Caco-2 (cell line): ENCODE data around the gene SRSF7. TPM values are rescaled to one million over a fixed set of nuclear protein-coding genes. Genes with fewer than 3 reads are reported as not detected.
"Not testable (repeated sequence)": the region's sequence is repeated elsewhere in the genome, so short reads cannot be mapped to it uniquely, and the experiment has no call there.

Source experiments
- BruUV-seq: library from RNA; stranded (reverse); fragments of 400-500 nt; replicated peaks from 2 replicates; lab custom pipeline; 2021; lab: Mats Ljungman, UMichigan
- CTCF ChIA-PET: fragments of 300-600 bp; sonication (Branson Sonifier 250); formaldehyde crosslinking; loops from one replicate; lab custom pipeline; 2022; ENCODE audit warnings: antibody characterized with exemption; lab: Charles Lee
- POLR2A ChIA-PET: fragments of 300-600 bp; sonication (Branson Sonifier 250); formaldehyde crosslinking; loops from one replicate; lab custom pipeline; 2022; ENCODE audit warnings: antibody characterized with exemption; lab: Charles Lee
- DNase-seq, 2 experiments: peaks; one replicate each; pipeline versions ENCODE4 v3.0.0 to v3.0.0-alpha.2; 2020 to 2022
- H3K27me3 ChIP-seq: replicated peaks from 2 replicates; pipeline ENCODE4 v1.6.0; 2011; ENCODE audit warnings: low read length; ENCODE audit not compliant: control insufficient read depth, insufficient read depth
- H3K36me3 ChIP-seq: 2 replicates; pipeline ENCODE4 v1.5.1; 2011; ENCODE audit warnings: low read length; ENCODE audit not compliant: control insufficient read depth, insufficient read depth
- H3K4me1 ChIP-seq: fragments of 250-450 bp; sonication (Bioruptor Pico); 2 replicates; pipeline ENCODE4 v1.5.1; 2020; ENCODE audit warnings: mild to moderate bottlenecking
- H3K4me3 ChIP-seq: 2 replicates; pipeline ENCODE4 v1.5.1; 2011; ENCODE audit warnings: low read depth, mild to moderate bottlenecking, control low read depth, low read length
- H3K9me3 ChIP-seq: fragments of 250-450 bp; sonication (Bioruptor Pico); 2 replicates; pipeline ENCODE4 v1.5.1; 2020; ENCODE audit warnings: mild to moderate bottlenecking, moderate library complexity
- H3K27ac Mint-ChIP-seq: one replicate; pipeline ENCODE4 v1.8.0; 2022; ENCODE audit warnings: mixed read lengths; ENCODE audit not compliant: unreplicated experiment
- H3K27me3 Mint-ChIP-seq: one replicate; pipeline ENCODE4 v1.8.0; 2022; ENCODE audit warnings: mixed read lengths; ENCODE audit not compliant: insufficient read depth, unreplicated experiment
- H3K36me3 Mint-ChIP-seq: one replicate; pipeline ENCODE4 v1.8.0; 2022; ENCODE audit warnings: mild to moderate bottlenecking, mixed read lengths; ENCODE audit not compliant: insufficient read depth, unreplicated experiment
- H3K4me1 Mint-ChIP-seq: one replicate; pipeline ENCODE4 v1.8.0; 2022; ENCODE audit warnings: low read depth, mixed read lengths; ENCODE audit not compliant: unreplicated experiment
- H3K4me3 Mint-ChIP-seq: one replicate; pipeline ENCODE4 v1.8.0; 2022; ENCODE audit warnings: mild to moderate bottlenecking, moderate library complexity, mixed read lengths; ENCODE audit not compliant: unreplicated experiment
- H3K9me3 Mint-ChIP-seq: one replicate; pipeline ENCODE4 v1.8.0; 2022; ENCODE audit warnings: mixed read lengths; ENCODE audit not compliant: unreplicated experiment
- intact Hi-C: fragments of 100-400 bp; cut with micrococcal nuclease; formaldehyde crosslinking; loops from one replicate; pipeline ENCODE4 v1.10.0; 2022; ENCODE audit not compliant: unreplicated experiment
- total RNA-seq: library from RNA; stranded (reverse); gene quantifications from 2 replicates; pipeline ENCODE4 v1.2.3, GENCODE V29; 2022
- TF ChIP-seq, protein P1 (sequence below), 2 experiments: fragments of 200-600 bp in 1 of 2; IDR thresholded peaks; 1 replicate in 1 of 2; 2 replicates in 1 of 2; pipeline versions ENCODE4 v1.5.1 to v1.8.0; 2011 to 2022; ENCODE audit warnings: antibody characterized with exemption in 1 of 2, control low read depth in 1 of 2, inconsistent platforms in 1 of 2, low read depth in 1 of 2, low read length in 1 of 2, mild to moderate bottlenecking in 1 of 2, moderate library complexity in 1 of 2; ENCODE audit not compliant: insufficient read depth in 1 of 2, severe bottlenecking in 1 of 2, unreplicated experiment in 1 of 2

The SRSF7 gene
- total RNA-seq, 1 experiment from 2014 or later, result 233 TPM

DNA sequence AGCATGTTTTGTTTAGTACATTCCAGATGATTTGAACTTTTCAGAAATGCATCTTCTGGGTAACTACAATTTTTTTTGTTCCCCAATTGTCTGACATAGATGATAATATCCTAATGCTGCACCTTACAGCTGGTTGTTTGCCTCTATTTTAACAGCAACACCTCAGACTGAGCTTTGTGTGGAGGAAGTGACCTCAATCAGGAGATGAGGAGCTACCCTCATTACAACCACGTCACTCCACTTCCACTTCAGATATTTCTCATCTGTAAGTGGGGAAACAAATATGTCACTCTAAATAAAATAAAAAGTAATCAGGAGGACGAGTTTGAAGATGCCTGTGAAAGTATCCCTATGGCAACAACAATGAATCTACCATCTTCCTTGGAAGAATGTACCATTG is 12.1 kb upstream of the SRSF7 start:
- peaks cover 5% of the 10 kb centered on the region; the same call in 1 of the 2 replicates for H3K4me1 ChIP-seq
- no peaks in the 10 kb centered on the region for H3K9me3 Mint-ChIP-seq
- no TSS peak for BruUV-seq
- H3K4me1 Mint-ChIP-seq, result no peaks in the 10 kb centered on the region
- no peaks in the 10 kb centered on the region for H3K27me3 Mint-ChIP-seq
- POLR2A ChIA-PET, result interaction anchor here (2.6 kb wide), 1 partner anchor 12 kb away, joined by 17 read pairs; the partner anchor contains the start of gene SRSF7
- TF ChIP-seq, protein P1, sequence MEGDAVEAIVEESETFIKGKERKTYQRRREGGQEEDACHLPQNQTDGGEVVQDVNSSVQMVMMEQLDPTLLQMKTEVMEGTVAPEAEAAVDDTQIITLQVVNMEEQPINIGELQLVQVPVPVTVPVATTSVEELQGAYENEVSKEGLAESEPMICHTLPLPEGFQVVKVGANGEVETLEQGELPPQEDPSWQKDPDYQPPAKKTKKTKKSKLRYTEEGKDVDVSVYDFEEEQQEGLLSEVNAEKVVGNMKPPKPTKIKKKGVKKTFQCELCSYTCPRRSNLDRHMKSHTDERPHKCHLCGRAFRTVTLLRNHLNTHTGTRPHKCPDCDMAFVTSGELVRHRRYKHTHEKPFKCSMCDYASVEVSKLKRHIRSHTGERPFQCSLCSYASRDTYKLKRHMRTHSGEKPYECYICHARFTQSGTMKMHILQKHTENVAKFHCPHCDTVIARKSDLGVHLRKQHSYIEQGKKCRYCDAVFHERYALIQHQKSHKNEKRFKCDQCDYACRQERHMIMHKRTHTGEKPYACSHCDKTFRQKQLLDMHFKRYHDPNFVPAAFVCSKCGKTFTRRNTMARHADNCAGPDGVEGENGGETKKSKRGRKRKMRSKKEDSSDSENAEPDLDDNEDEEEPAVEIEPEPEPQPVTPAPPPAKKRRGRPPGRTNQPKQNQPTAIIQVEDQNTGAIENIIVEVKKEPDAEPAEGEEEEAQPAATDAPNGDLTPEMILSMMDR (IDR thresholded peaks at IDR 0.05; ENCODE audit: insufficient read depth in 1 of 2, low read depth in 1 of 2, low read length in 1 of 2, severe bottlenecking in 1 of 2, unreplicated experiment in 1 of 2), result no peak
- H3K27me3 ChIP-seq, result no peaks in the 10 kb centered on the region; the same call in 1 of the 2 replicates
- H3K4me3 Mint-ChIP-seq, result no peak overlapping the region
- no peaks in the 10 kb centered on the region for H3K9me3 ChIP-seq
- H3K36me3 Mint-ChIP-seq, result no peaks in the 10 kb centered on the region
- intact Hi-C loops, result no loop called here
- no peak overlapping the region for H3K4me3 ChIP-seq
- H3K27ac Mint-ChIP-seq, result no peak overlapping the region
- no peak for DNase-seq
- CTCF ChIA-PET, result no interaction called here
- H3K36me3 ChIP-seq, result no peaks in the 10 kb centered on the region

DNA sequence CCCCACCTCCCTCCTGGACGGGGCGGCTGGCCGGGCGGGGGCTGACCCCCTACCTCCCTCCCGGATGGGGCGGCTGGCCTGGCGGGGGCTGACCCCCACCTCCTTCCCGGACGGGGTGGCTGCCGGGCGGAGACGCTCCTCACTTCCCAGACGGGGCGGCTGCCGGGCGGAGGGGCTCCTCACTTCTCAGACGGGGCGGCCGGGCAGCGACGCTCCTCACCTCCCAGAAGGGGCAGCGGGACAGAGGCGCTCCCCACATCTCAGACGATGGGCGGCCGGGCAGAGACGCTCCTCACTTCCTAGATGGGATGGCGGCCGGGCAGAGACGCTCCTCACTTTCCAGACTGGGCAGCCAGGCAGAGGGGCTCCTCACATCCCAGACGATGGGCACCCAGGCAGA is 4.7 kb upstream of the SRSF7 start:
- intact Hi-C loops, CTCF ChIA-PET, H3K27ac Mint-ChIP-seq, H3K4me1 ChIP-seq, H3K9me3 Mint-ChIP-seq, H3K36me3 ChIP-seq, H3K4me3 Mint-ChIP-seq, H3K27me3 ChIP-seq, H3K4me3 ChIP-seq, POLR2A ChIA-PET, H3K9me3 ChIP-seq, H3K27me3 Mint-ChIP-seq, BruUV-seq, DNase-seq: not testable (repeated sequence)
- peaks cover 11% of the 10 kb centered on the region for H3K36me3 Mint-ChIP-seq
- H3K4me1 Mint-ChIP-seq, result peaks cover 13% of the 10 kb centered on the region

DNA sequence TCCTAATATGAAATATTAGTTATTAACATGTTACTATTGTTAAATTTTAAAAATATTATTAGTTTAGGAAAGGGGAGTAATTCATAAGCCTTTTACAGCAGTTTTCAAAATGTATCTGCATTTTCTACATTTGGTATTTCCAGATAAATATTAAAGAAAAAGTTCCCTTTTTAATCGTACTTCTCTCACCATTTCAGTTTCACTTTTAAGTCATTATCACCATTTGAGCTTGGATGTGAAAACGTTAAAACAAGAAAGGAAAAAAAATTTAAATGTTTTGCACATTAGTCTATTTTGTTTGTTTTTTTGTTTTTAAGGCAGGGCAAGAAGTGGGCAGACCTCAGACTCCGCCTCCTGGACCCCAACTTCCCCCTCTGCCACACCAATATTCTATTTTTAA is 3.3 kb upstream of the SRSF7 start:
- CTCF ChIA-PET, result no interaction called here
- TF ChIP-seq, protein P1 (IDR thresholded peaks at IDR 0.05; ENCODE audit: insufficient read depth in 1 of 2, low read depth in 1 of 2, low read length in 1 of 2, severe bottlenecking in 1 of 2, unreplicated experiment in 1 of 2), result no peak
- Mint-ChIP-seq H3K9me3 (no peaks in the 10 kb centered on the region), H3K27me3 (peaks cover 3% of the 10 kb centered on the region), H3K27ac (no peak overlapping the region), H3K36me3 (peaks cover 25% of the 10 kb centered on the region), H3K4me3 (no peak overlapping the region), H3K4me1 (peaks cover 19% of the 10 kb centered on the region)
- Histone ChIP-seq H3K4me3 (no peak overlapping the region), H3K36me3 (0 out of 2 replicates have a peak, but pooled peaks cover 3% of the 10 kb centered on the region), H3K27me3 (no peaks in the 10 kb centered on the region), H3K4me1 (0 out of 2 replicates have a peak, but pooled peaks cover 4% of the 10 kb centered on the region), H3K9me3 (no peaks in the 10 kb centered on the region)
- BruUV-seq, result no TSS peak
- POLR2A ChIA-PET, result no interaction called here
- intact Hi-C loops, result loop anchor here (5.0 kb wide), 2 partner anchors 83 to 377 kb away; partner anchors contain the start of gene ATL2
- no peak for DNase-seq
